SU-DHL-6 (cell line): ENCODE results near the gene MAL.

Source experiments
- H2AFZ ChIP-seq: fragments of 200-600 bp; sonication (generic); 2 replicates; pipeline ENCODE4 v1.6.1; 2014; ENCODE audit warnings: low read depth, mild to moderate bottlenecking, moderate library complexity, mixed read lengths, antibody characterized with exemption, low read length; ENCODE audit not compliant: severe bottlenecking
- H3F3A ChIP-seq: fragments of 200-600 bp; shearing (Covaris generic); 2 replicates; pipeline ENCODE4 v1.6.0; 2016; ENCODE audit warnings: antibody characterized with exemption, mild to moderate bottlenecking; ENCODE audit not compliant: insufficient read depth
- H3K27ac ChIP-seq: fragments of 200-600 bp; sonication (generic); 2 replicates; pipeline ENCODE4 v1.5.1; 2016; ENCODE audit warnings: low read depth, mild to moderate bottlenecking, low read length, moderate library complexity, mixed read lengths
- H3K27me3 ChIP-seq: fragments of 200-600 bp; sonication (generic), shearing (Covaris generic); 2 replicates; pipeline ENCODE4 v1.6.0; 2014; ENCODE audit warnings: mild to moderate bottlenecking, low read length
- H3K36me3 ChIP-seq: fragments of 200-600 bp; sonication (generic); 2 replicates; pipeline ENCODE4 v1.6.1; 2014; ENCODE audit warnings: mild to moderate bottlenecking, low read length, mixed read lengths
- H3K4me2 ChIP-seq: fragments of 300-600, 200-600 bp; shearing (Covaris generic), sonication (generic); 2 replicates; pipeline ENCODE4 v1.6.0; 2014; ENCODE audit warnings: low read length, low read depth, mild to moderate bottlenecking; ENCODE audit not compliant: poor library complexity, severe bottlenecking
- H3K4me3 ChIP-seq: fragments of 200-600 bp; sonication (generic); 2 replicates; pipeline ENCODE4 v1.5.1; 2014; ENCODE audit warnings: antibody characterized with exemption, low read length, mild to moderate bottlenecking, mixed read lengths; ENCODE audit not compliant: insufficient read depth, poor library complexity, severe bottlenecking
- H3K79me2 ChIP-seq: fragments of 200-600 bp; sonication (generic); 2 replicates; pipeline ENCODE4 v1.6.1; 2014; ENCODE audit warnings: mild to moderate bottlenecking, low read length, moderate library complexity; ENCODE audit not compliant: insufficient read depth
- H3K9ac ChIP-seq: fragments of 200-600 bp; sonication (generic); 2 replicates; pipeline ENCODE4 v1.7.0; 2014; ENCODE audit warnings: mild to moderate bottlenecking, low read length
- H3K9me2 ChIP-seq: fragments of 200-600 bp; sonication (generic); replicated peaks from 2 replicates; pipeline ENCODE4 v1.6.1; 2014; ENCODE audit warnings: low read length; ENCODE audit not compliant: insufficient read depth
- H3K9me3 ChIP-seq: fragments of 200-600 bp; sonication (generic); 2 replicates; pipeline ENCODE4 v1.6.1; 2014; ENCODE audit warnings: low read length, mixed read lengths; ENCODE audit not compliant: insufficient read depth
- H4K20me1 ChIP-seq: fragments of 200-600 bp; sonication (generic); 2 replicates; pipeline ENCODE4 v1.6.1; 2014; ENCODE audit warnings: low read depth, mild to moderate bottlenecking, antibody characterized with exemption, low read length, moderate library complexity, mixed read lengths
- CTCF ChIP-seq: fragments of 200-600 bp; sonication (generic); IDR thresholded peaks from one replicate; pipeline ENCODE4 v1.5.1; 2017; ENCODE audit warnings: antibody characterized with exemption, mild to moderate bottlenecking, low read length, moderate library complexity; ENCODE audit not compliant: insufficient read depth, poor library complexity, severe bottlenecking
- EZH2phosphoT487 ChIP-seq: fragments of 200-600 bp; sonication (generic), shearing (Covaris generic); conservative IDR thresholded peaks from 2 replicates; pipeline ENCODE4 v1.6.1; 2018; ENCODE audit warnings: mild to moderate bottlenecking, antibody characterized with exemption, low read length, moderate library complexity, mixed read lengths

MAL gene

GRCh38 chr2:95051626-95052025 lies 26.1 kb downstream of the MAL start:
- no peaks in the 10 kb centered on the region for H3F3A ChIP-seq
- no peaks in the 10 kb centered on the region for H4K20me1 ChIP-seq
- no peaks in the 10 kb centered on the region for H3K36me3 ChIP-seq
- no peaks in the 10 kb centered on the region for H3K79me2 ChIP-seq
- no peak overlapping the region for H3K27ac ChIP-seq
- no peak overlapping the region for H3K4me3 ChIP-seq
- H3K4me2 ChIP-seq: no peak overlapping the region
- no peaks in the 10 kb centered on the region for H3K27me3 ChIP-seq
- no peak overlapping the region for H2AFZ ChIP-seq
- H3K9me3 ChIP-seq: no peaks in the 10 kb centered on the region
- H3K9ac ChIP-seq: no peak overlapping the region
- H3K9me2 ChIP-seq: no peaks in the 10 kb centered on the region
- no peak for TF ChIP-seq EZH2phosphoT487
- no peak for TF ChIP-seq CTCF

GRCh38 chr2:95052307-95052706 lies 26.8 kb downstream of the MAL start:
- H3K9me3 ChIP-seq: no peaks in the 10 kb centered on the region
- no peak overlapping the region for H3K4me2 ChIP-seq
- H3K27ac ChIP-seq: no peak overlapping the region
- H3F3A ChIP-seq: no peaks in the 10 kb centered on the region
- no peaks in the 10 kb centered on the region for H3K79me2 ChIP-seq
- H3K4me3 ChIP-seq: no peak overlapping the region
- no peak overlapping the region for H3K9ac ChIP-seq
- no peaks in the 10 kb centered on the region for H3K27me3 ChIP-seq
- no peaks in the 10 kb centered on the region for H3K36me3 ChIP-seq
- no peaks in the 10 kb centered on the region for H4K20me1 ChIP-seq
- H3K9me2 ChIP-seq: no peaks in the 10 kb centered on the region
- TF ChIP-seq CTCF (no peak), EZH2phosphoT487 (no peak)
- no peak overlapping the region for H2AFZ ChIP-seq

- no peaks in the 10 kb centered on the region for H3K27me3 ChIP-seq
- no peaks in the 10 kb centered on the region for H3F3A ChIP-seq
- H3K79me2 ChIP-seq: no peaks in the 10 kb centered on the region
- H3K27ac ChIP-seq: no peak overlapping the region
- H3K4me3 ChIP-seq: no peak overlapping the region
- H3K4me2 ChIP-seq: no peak overlapping the region
- TF ChIP-seq CTCF (no peak), EZH2phosphoT487 (no peak)
- H2AFZ ChIP-seq: no peak overlapping the region
- H3K9ac ChIP-seq: no peak overlapping the region
- no peaks in the 10 kb centered on the region for H4K20me1 ChIP-seq
- H3K9me2 ChIP-seq: no peaks in the 10 kb centered on the region
- no peaks in the 10 kb centered on the region for H3K36me3 ChIP-seq
- no peaks in the 10 kb centered on the region for H3K9me3 ChIP-seq
These were observed 27.4 kb downstream of the MAL start for GRCh38 chr2:95052804-95053479.
